ENCODE measurements around the gene NCK1.
"Not testable (repeated sequence)": the region's sequence is repeated elsewhere in the genome, so short reads cannot be mapped to it uniquely, and the experiment has no call there.

Gene NCK1

GRCh38 chr3:136952292-136952691, 90.3 kb downstream of the NCK1 start:
- DNase-seq: no peak

- no peak for DNase-seq
These were observed 92.2 kb downstream of the NCK1 start for GRCh38 chr3:136954251-136954650.

GRCh38 chr3:136954980-136955780, 93.2 kb downstream of the NCK1 start:
- no peak for DNase-seq

- DNase-seq: no peak
These were observed 93.8 kb downstream of the NCK1 start for GRCh38 chr3:136955813-136956212.

- no peak for DNase-seq
These were observed 95.0 kb downstream of the NCK1 start for GRCh38 chr3:136956971-136957370.

GRCh38 chr3:136957751-136958288, 95.8 kb downstream of the NCK1 start, which contains the start of gene IL20RB:
Gene IL20RB, plus strand, starts transcription at chr3:136957983. Its CDS starts 131 bp downstream, at chr3:136958114.
- no peak for DNase-seq

- no peak for DNase-seq
These were observed 96.9 kb downstream of the NCK1 start for GRCh38 chr3:136958939-136959338.

- DNase-seq: no peak
These were observed 97.6 kb downstream of the NCK1 start for GRCh38 chr3:136959599-136959998.

GRCh38 chr3:136960838-136961836, 99.1 kb downstream of the NCK1 start:
- DNase-seq: no peak

GRCh38 chr3:136962927-136963326, 100.9 kb downstream of the NCK1 start:
- DNase-seq: no peak

- DNase-seq: not testable (repeated sequence)
These were observed 107.5 kb downstream of the NCK1 start for GRCh38 chr3:136969539-136969938.

GRCh38 chr3:136973352-136973751, 111.3 kb downstream of the NCK1 start:
- DNase-seq: no peak

GRCh38 chr3:136974670-136975069, 112.7 kb downstream of the NCK1 start:
- no peak for DNase-seq

- DNase-seq: no peak
These were observed 117.2 kb downstream of the NCK1 start for GRCh38 chr3:136979204-136979603.

- DNase-seq: no peak
These were observed 117.7 kb downstream of the NCK1 start for GRCh38 chr3:136979684-136980083.

GRCh38 chr3:136982033-136982432, 120.0 kb downstream of the NCK1 start:
- DNase-seq: no peak

GRCh38 chr3:136982520-136983138, 120.6 kb downstream of the NCK1 start:
- peak; percentile 28 for DNase-seq

GRCh38 chr3:136984837-136985236, 122.8 kb downstream of the NCK1 start:
- no peak for DNase-seq

GRCh38 chr3:136987398-136987980, 125.5 kb downstream of the NCK1 start:
- DNase-seq: not testable (repeated sequence)

- DNase-seq: no peak
These were observed 126.6 kb downstream of the NCK1 start for GRCh38 chr3:136988651-136989050.

GRCh38 chr3:136989781-136990524, 127.9 kb downstream of the NCK1 start:
- peak; percentile 60 for DNase-seq

- peak; percentile 56 for DNase-seq
These were observed 128.8 kb downstream of the NCK1 start for GRCh38 chr3:136990826-136991225.

Data from NCI-H82 (cell line).